Measurements from ENCODE around the gene DUSP10.

The DUSP10 gene

DNA sequence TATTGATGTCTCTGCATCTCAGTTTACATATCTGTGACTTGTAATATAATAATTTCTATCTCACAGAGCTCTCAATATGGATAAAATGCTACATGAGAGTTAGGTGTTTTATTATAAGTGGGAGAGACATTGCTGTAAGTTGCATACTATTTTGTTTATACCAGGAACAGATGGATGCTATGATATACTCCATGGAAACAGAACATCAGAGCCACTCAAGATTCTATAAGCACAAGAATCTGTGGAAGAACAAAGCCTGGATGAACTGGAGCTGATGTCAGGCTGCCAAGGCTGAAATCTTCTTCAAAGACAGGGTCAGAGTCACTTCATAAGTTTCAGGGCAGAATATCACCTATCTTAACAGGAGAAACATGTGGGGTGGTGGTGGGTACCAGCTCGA, 30.2 kb downstream of the DUSP10 start:
- DNase-seq, result no peak

DNA sequence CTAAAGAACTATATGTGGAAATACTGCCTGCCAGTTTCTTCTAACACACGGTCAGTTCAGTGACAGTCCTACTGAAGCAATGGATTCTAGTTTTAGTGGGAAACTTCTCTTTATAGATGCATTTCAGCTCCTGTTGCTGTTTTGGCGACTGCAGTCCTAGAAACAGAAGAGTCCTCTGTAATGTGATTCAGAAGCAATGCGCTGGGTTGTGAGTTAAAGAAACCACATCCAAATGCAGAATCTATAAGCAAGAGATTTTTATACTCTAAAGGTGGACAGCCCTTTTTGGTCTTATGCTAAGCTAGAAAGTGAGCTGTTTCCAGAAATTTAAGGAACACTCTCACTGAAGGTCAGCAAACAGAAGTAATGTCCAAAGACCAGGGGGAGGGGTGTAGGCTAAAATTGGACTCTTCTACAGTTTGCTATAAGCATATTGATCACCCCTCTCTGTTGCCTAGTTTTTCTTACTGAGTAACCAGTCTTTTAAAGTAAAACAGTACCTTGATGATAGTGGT, 30.8 kb downstream of the DUSP10 start:
- DNase-seq, result no peak

DNA sequence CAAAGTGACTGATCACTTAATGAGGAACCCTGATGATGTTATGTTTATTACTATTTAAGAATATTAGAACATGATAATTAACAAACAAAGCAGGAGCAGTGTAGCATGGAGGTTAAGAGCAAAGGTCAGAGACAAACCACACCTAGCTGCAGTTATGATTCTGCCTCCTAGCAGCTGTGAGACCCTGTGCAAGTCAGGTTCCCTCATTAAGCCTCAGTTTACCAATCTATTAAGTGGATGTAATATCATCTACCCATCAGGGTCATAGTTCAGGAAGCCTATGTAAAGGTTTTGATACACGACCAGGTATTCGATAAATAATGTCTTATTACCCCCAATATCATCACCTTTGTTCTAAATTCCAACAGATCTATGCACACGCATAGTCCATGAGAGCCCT, 32.0 kb downstream of the DUSP10 start:
- DNase-seq, result no peak

DNA sequence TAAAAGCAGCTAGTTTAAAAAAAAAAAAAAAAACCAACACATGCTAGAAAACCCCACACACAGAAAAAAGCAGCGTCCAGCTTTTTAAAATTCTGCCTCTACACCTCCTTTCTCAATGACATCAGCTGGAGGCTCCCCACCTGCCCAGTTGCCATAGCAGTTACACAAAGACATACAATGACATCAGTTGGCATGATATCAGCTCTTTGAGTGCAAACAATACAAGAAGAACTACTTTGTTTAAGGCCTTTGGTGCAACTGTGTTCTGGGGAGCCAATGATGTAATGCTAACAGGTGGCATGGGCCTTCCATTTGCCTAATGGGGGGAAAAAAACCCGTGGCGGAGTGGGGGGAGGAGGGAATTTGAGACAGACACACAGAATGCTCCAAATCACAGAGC, 32.9 kb downstream of the DUSP10 start:
- DNase-seq, result peak; percentile 27

DNA sequence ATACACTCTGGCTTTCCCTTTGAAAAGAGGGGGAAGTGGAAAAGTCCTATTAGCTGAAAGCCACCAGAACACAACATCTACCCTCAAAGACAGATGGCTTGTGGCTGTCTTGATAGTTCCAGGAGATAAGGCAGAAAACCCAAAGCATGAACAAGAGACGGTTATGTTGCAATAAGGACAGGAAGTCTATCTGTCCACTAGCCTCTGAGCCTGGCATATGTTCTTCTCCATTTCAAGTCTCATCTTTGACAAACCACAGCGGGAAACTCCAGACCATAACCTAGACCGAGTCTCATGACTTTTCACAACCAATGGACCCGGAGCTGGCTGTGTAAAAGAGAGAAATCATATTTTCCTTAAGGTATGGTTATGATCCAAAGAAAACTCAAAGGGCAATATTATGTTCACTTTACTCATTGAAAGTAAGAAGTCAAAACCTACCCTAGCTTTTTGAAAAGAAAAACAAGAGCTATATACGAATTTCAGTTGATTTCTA, 33.8 kb downstream of the DUSP10 start:
- DNase-seq, result peak; percentile 45

DNA sequence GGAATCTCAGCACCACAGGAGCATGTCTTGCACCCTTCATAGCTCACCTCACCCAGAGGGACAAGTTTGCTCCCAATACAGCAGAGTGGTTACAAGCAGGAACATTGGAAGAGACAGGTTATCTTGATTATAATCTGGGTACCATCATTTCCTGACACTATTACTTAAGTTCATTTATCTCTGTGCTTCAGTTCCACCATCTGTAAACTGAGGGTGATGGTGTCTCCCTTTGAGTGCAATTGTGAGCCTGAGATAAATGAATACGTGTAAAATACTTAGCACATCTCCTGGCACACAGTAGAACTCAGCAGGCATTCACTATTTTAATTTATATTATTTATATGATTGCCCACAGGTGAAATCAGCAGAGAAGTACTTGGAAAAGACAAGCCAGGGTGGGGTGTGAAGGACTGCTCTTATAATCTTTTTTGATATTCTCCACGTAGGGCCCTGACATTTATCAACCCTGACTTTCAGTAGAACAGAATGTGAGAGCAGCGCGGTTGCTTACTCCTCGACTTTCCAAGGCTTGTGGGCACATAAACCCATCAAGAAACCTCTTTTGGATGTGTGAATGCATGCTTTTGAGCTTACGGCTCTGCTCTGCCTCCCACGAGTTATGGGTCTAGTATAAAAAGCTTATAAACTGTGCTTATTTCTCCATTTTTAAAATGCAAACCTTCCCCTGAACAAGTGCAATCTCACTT, 34.9 kb downstream of the DUSP10 start:
- DNase-seq, result peak; percentile 1

DNA sequence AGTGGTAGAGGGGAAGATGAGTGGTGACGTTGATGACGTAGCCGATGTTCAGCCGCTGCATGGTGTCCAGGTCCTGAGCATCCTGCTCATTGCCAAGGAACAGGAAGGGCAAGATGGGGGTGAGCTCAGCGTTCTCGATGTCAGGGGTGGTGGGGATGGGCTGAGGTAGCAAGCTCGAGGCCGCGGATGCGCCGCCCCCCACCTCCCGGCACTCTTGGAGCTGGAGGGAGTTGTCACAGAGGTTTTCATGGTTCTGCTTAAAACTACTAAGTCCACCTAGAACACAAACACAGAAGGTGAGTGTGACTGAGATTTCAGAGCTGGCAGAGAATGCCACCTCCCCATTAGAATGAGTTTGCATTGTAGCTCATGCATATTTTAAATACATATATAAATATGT, 35.7 kb downstream of the DUSP10 start:
- no peak for DNase-seq

DNA sequence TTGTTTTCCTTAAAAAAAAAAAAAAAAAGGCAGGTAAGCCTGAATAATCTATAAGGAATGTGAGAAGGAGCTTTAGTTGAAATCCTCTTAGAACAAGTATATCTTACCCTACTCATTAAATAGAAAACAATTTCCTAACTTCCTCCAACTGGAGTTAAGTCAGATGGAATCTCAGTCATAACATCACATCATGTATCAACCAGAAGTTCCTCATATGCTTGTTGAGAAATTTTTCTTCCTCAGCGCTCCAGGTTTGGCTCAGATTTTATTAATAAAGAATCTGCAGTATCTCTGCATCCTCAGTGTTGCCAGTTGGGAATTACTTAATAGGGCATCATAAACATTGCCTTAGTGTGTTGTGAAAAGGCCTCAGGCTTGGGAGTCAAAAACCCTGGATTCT, 37.6 kb downstream of the DUSP10 start:
- no peak for DNase-seq

DNA sequence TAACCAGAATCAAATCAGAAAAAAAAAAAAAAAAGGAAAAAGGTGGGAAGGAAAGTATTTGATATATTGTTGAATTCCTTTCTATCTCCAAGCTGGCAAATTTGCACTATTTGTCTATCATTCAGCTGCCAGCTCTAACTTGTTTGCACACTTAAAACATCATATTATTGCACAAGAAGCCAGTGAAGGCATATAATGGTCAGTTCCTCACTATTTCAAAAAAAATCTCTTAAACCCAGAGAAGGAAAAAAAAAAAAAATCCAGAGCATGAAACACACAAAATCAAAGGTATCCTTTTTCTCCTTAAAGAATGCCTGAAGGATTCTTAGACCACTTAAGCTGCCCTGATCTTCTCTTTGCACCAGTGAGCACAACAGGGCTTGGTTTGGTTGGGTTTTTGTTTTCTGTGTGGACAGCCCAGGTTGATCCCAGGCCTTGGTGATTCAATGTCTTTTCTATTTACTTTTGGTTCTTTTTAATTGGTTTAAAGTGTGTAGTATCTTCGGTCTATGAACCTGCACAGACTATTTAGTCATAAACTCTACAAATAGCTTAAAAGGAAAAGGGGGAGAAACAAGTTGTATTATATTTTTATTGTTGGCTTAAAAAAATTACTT, 40.2 kb downstream of the DUSP10 start:
- DNase-seq, result no peak

DNA sequence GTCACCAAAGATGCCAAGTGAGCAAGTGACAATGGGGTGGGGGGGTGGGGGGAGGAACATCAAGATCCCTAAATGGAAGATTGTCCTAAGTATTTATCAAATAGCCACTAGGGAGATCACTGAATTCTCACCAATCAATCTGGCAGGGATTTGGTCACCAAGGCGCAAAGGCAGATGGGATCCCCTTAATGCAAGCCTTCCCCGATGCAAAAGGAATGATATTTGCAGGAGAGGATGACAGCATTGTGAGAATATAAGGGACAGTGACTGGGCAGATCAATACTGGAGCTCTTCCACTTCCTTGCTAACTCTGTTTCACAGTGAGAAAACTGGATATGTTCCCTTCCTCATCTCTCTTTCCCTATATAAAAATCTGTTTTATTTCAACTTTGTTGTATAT, 40.9 kb downstream of the DUSP10 start:
- DNase-seq, result no peak

DNA sequence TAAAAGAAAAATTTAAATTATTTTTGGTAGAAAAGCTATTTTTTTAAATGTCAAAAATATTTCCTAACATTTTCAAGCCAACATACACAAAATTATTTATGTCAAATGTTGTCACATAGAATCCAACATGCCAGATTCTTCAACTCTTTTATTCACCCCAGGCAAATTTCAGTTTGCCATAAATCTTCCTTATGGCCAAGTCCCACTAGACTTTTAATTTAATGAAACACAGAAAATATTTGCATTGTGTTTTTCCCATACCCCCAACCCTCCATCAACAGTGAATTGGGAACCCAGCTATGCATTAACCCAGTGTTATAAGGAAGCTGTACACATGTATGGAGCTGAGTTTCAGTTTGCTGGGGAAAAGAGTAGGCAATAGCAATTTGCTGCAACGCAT, 41.4 kb downstream of the DUSP10 start:
- DNase-seq, result no peak

DNA sequence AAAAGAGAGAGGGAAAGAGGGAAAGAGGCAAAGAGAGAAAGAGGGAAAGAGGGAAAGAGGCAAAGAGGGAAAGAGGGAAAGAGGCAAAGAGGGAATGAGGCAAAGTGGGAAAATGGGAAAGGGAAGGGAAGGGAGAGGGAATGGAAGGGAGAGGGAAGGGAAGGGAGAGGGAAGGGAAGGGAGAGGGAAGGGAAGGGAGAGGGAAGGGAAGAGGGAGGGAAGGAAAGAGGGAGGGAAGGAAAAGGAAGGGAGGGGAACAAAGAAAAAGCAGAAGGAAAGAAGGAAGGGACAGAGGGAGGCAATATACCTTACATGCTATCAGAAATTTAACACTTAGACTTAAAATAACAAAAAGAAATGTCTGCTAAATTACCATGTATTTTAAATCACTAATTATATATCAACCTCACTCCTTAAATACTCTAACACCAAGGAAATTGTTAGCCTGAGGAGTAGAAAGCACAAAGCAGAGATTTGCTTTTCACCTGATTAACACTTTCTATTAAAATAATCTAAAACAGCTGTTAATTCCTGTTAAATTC, 41.8 kb downstream of the DUSP10 start:
- DNase-seq, result no peak

DNA sequence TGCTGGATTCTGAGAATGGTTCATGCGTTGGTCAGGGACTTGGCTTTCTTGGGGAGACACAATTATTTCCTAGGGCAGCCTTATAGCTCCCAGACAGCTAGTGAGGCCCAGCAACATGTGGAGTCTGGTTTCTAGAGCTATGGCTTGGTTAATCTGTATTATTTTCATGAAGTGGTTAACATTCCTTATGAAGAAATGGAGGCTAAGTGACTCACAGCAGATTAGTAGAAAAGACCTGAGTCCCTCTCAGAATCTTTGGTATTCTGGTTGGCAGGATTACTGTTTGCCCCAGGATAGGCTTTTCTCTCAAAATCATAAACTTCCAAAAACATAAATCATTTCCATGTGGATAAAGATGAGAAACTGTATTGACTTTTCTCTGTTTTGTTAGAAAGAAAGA, 42.3 kb downstream of the DUSP10 start:
- no peak for DNase-seq

DNA sequence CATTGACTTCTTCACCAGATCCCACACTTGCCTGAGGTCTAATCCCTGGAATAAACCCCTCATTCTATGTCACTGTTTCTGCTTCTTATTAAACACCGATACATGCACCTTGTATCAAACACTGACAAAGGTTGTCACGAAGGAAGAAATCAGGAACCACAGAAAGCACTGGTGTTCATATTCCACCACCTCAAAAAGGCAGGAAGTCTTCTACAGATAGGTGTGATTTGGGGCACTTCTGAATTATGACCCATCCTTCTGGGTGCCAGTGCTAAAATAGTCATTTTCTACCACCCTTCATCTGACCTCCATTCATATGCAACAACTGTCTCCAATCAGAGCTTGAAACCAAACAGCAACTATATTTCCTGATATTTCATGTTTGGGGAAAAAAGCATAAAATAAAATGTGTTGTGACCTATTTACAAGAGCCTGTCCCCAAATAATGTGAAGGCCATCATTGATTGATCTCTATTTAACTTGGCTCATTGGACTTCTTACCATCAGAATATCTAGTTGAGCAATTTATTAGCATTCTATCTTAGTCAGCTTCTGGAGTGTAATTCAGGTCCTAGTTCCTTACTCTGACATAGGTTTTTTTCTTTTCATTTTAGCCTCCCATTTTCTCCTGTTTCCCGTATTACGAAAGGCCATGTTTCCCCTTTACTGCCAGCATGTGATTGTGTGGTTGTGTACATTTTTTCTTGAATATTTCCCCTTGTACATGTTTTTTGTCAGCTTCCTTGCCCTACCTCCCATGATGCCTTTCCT, 43.1 kb downstream of the DUSP10 start:
- DNase-seq, result no peak

DNA sequence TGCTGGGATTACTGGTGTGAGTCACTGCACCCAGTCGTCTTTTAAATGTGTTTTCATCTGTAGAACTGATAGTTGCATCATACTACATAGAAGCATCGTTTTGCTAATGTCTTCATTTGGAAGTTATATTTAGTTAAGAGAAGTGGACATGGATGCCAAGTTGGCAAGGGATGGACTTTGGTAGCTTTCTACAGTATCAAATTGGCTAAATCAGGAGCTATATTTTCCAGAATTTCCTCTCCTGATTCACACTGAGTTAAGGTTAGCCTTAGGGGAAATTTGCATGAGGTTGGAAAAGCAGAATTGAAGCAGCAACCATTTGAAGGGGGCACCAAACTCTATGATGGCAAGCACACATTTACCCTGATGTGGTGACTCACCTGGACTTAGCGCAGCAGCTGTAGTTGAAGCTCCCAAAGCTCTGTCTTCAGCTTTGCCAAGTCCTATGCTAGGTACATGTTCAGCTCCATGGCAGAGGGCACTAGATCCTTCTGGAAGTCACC, 43.9 kb downstream of the DUSP10 start:
- no peak for DNase-seq

DNA sequence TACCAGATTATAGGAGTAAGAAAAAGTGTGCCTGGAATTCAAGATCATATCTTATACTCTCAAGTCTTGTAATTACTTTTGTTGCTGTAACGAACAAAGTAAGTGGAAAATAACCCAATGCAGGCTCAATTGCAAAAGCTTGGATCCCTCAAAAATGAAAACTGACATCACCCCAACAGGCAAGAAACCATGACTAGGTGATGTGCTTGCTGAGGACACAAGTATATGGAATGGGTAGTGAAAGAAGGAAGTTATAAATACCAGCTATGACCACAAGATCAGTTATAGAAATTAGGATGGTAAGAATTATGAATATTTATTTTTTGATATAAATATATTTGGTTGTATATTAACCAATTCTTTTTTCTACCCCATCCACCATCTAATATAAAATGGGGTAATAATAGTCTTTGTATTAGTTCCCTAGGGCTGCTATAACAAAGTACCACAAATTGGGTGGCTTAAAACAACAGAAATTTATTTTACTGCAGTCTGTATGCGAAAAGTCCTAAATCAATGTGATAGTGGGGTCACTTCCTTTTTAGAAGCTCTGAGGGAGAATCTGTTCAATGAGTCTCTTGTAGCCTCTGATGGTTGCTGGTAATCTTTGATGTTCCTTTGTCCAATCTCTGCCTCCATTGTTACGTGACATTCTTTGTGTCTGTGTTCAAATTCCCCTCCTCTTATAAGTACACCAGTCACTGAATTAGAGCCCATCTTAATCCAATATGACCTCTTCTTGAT, 45.0 kb downstream of the DUSP10 start:
- no peak for DNase-seq

DNA sequence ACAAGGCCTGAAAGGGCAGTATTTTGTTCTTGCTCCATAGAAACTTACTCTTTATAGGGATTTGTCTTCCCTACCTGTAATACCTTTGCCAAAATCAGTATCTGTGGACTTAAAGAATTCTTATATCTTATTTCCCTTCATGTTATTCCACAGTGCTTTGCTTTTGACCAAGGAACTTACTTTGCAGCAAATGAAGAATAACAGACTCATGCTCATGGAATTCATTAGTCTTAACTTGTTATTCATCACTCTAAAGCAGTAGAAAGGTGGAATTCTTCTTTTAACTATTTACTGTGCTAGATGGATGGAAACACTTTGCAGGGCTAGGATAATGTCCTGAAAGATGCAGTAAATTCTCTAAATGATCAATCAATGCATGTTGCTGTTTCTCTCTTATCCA, 45.9 kb downstream of the DUSP10 start:
- no peak for DNase-seq

DNA sequence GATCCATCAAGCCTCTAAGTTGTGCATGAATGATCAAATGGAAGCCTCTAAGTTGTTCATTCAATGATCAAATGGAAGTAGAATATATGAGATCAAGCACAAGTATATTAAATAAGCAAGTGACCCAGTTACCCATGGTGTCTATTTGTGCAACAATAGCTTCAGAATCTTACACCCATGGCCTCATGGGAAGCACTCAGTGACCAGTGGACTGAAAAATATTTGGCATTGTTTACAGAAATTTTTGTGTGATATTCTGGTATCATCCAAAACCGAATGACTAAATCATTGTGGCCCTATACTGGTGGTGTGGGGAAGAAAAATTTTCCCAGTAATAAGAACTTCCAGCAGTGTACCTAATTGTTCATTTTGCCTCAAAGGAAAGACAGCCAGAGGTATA, 46.6 kb downstream of the DUSP10 start:
- DNase-seq, result no peak

DNA sequence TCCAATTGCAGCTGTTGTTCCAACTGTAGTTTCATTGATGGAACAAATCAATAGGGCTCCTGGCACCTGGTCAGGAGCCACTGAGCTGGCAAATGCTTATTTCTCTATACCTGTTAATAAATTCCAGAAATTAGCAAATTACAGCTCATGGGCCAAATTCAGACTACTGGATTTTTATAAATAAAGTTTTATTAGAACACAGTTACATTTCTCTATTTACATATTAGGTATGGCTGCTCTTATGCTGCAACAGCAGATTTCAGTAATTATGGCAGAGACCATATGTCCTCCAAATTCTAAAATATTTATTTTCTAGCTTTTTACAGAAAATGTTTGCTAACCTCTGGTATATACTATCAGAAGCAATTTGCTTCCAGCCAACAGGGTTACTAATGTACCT, 47.8 kb downstream of the DUSP10 start:
- DNase-seq, result no peak

DNA sequence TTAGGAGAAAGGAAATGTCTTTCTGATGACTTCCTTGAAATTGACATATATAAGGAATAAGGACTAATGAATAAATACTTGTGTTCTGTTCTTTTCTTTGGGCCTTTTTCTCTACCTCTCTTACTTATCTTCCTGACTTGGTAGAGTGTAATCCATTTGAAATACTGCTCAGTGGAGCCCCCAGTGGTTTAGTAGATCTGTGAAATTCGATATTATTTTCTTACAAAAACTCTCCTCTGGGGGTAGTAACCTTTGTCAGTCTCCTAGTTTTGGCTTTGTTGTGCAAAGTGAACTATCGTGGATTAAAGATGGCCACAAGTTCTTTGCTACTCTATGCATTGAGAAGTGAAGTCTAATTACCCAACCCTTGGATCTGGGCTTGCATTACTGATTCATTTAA, 48.8 kb downstream of the DUSP10 start:
- DNase-seq, result no peak

DNA sequence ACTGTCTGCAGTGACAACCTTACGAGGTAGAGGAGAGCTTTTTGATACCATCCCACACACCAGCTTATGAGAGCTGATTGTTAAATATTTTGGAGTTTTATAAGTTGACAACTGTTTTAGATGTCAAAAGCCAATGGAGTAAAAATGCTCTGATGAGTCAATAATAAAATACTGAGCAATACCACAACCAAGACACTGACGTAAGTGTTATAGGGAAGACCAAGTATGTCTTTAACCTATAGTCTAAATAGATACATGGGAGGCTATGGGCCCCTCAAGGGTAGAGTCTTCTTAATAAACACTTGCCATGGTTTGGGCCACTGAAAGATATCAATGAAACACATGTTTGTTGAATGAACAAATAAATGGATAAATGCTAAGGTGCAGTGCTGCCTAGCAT, 49.2 kb downstream of the DUSP10 start:
- DNase-seq, result no peak

DNA sequence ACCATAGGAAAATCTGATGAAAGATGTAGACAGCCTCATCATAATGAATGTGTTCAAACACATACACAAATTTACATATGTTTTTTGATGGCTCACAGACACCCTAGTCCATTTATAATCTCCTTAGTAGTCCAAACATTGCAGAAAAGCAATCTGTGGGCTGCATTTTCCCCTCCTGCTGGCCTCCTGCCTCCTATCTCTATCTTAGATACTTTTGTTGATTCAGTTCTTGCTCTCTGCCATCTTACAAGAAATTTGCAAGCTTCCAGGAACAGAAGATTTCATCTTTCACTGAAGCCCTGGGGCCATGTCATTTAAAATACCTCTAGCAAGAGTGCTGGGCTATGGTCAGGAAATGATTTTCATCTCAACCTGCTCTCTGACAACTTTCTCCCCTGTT, 50.6 kb downstream of the DUSP10 start:
- no peak for DNase-seq

DNA sequence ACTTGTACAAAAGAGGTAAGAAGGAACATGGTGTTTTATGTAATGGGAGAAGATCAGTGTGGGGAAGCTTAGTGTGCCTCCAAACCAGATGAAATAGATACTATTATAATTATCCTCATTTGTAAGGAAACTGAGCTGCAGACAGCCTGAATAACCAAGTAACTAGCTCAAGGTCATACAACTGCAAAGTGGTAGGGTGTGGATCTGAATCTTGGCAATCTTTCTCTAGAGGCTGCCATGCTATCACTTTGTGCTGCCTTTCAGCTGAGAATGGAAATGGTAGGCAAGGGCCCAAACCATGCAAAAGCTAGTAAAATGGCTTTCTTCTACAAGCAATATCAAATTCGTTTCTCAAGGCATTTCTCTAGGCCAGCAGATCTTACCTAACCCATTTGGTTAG, 51.0 kb downstream of the DUSP10 start:
- no peak for DNase-seq
